Mesodermal cell (in vitro differentiated cells): ENCODE measurements around the gene PLD5.

Experiments used
- H3K27ac ChIP-seq: 2 replicates; pipeline ENCODE4 v1.7.0; 2013; ENCODE audit warnings: mild to moderate bottlenecking, low read depth, low read length, moderate library complexity; ENCODE audit not compliant: severe bottlenecking
- H3K36me3 ChIP-seq: 2 replicates; pipeline ENCODE4 v1.7.1; 2013; ENCODE audit warnings: mild to moderate bottlenecking, low read length, moderate library complexity; ENCODE audit not compliant: control insufficient read depth, insufficient read depth
- H3K4me1 ChIP-seq: one replicate; pipeline ENCODE4 v1.7.1; 2013; ENCODE audit warnings: mild to moderate bottlenecking, low read length; ENCODE audit not compliant: insufficient read depth, control insufficient read depth, poor library complexity, severe bottlenecking
- H3K4me3 ChIP-seq: 2 replicates; pipeline ENCODE4 v1.7.0; 2013; ENCODE audit warnings: low read length, control low read depth, mild to moderate bottlenecking; ENCODE audit not compliant: insufficient read depth, poor library complexity, severe bottlenecking; ENCODE audit errors: extremely low read depth
- H3K9me3 ChIP-seq: 2 replicates; pipeline ENCODE4 v1.7.1; 2013; ENCODE audit warnings: mild to moderate bottlenecking, low read length, moderate library complexity; ENCODE audit not compliant: control insufficient read depth
- WGBS, 2 experiments: methylation state at CpG; one replicate each; pipeline ENCODE4 v1.1.5; 2013; ENCODE audit warnings: missing lambda C conversion rate in 2 of 2; ENCODE audit not compliant: insufficient coverage in 2 of 2; 5-methylcytosine and 5-hydroxymethylcytosine counted together

The PLD5 gene

GRCh38 chr1:242033447-242033846, 491.1 kb downstream of the PLD5 start:
- no peak overlapping the region for H3K4me3 ChIP-seq
- no peak overlapping the region for H3K27ac ChIP-seq
- 91 to 100% methylated on average over 2 to 3 of the region's 4 CpGs for WGBS, 2 experiments
- no peaks in the 10 kb centered on the region for H3K4me1 ChIP-seq
- H3K36me3 ChIP-seq, result no peaks in the 10 kb centered on the region
- no peaks in the 10 kb centered on the region for H3K9me3 ChIP-seq
